T-cell (primary cell): ENCODE measurements around the gene WDR59. TPM values are rescaled to one million over a fixed set of nuclear protein-coding genes. Genes with fewer than 3 reads are reported as not detected.
"Not testable (repeated sequence)": the region's sequence is repeated elsewhere in the genome, so short reads cannot be mapped to it uniquely, and the experiment has no call there.

Source experiments
- ATAC-seq, 4 experiments: fragments of 200-7000 bp in 3 of 4; fragments of 150-1000 bp in 1 of 4; cut with Tn5 transposase; replicated peaks in 1 of 4; 1 replicate in 3 of 4; 2 replicates in 1 of 4; pipeline ENCODE4 v1.10.0; 2021; ENCODE audit warnings: moderate library complexity in 3 of 4, mild to moderate bottlenecking in 2 of 4, moderate number of reproducible peaks in 1 of 4
- CTCF ChIA-PET, 2 donors: fragments of 300-600 bp; sonication (Branson Sonifier 250); formaldehyde crosslinking; loops; one replicate each; lab custom pipeline; 2022; ENCODE audit warnings: antibody characterized with exemption in 2 of 2; lab: Charles Lee
- POLR2A ChIA-PET, 2 donors: fragments of 300-600 bp; sonication (Branson Sonifier 250); formaldehyde crosslinking; loops; one replicate each; lab custom pipeline; 2022; ENCODE audit warnings: antibody characterized with exemption in 2 of 2; lab: Charles Lee
- DNase-seq, 35 experiments: peaks; one replicate each; pipeline versions ENCODE4 v3.0.0 to v3.0.0-alpha.2; 2013 to 2023
- H3K27ac ChIP-seq: one replicate; pipeline ENCODE4 v1.5.1; 2013; ENCODE audit warnings: low read length
- H3K27me3 ChIP-seq, 2 experiments: replicated peaks in 1 of 2; 1 replicate in 1 of 2; 2 replicates in 1 of 2; pipeline versions ENCODE4 v1.6.1 to v1.7.0; 2013; ENCODE audit warnings: low read length in 1 of 2, mixed read lengths in 1 of 2; ENCODE audit not compliant: control insufficient read depth in 2 of 2, insufficient read depth in 2 of 2; ENCODE audit errors: extremely low read depth in 1 of 2
- H3K36me3 ChIP-seq, 2 donors: 1 replicate in 1 of 2; 2 replicates in 1 of 2; pipeline versions ENCODE4 v1.6.1 to v1.7.0; 2013; ENCODE audit warnings: low read length in 1 of 2; ENCODE audit not compliant: control insufficient read depth in 2 of 2, insufficient read depth in 1 of 2; ENCODE audit errors: extremely low read depth in 1 of 2
- H3K4me1 ChIP-seq, 2 experiments: 1 replicate in 1 of 2; 2 replicates in 1 of 2; pipeline versions ENCODE4 v1.6.1 to v1.7.0; 2013; ENCODE audit warnings: low read length in 2 of 2, mixed read lengths in 1 of 2; ENCODE audit not compliant: insufficient read depth in 2 of 2, control insufficient read depth in 1 of 2; ENCODE audit errors: extremely low read depth in 1 of 2
- H3K4me3 ChIP-seq, 2 donors: 1 replicate in 1 of 2; 2 replicates in 1 of 2; pipeline versions ENCODE4 v1.5.1 to v1.7.0; 2013; ENCODE audit warnings: mild to moderate bottlenecking in 2 of 2, low read length in 1 of 2, moderate library complexity in 1 of 2; ENCODE audit not compliant: control insufficient read depth in 1 of 2; ENCODE audit errors: extremely low read depth in 1 of 2
- H3K9me3 ChIP-seq: 2 replicates; pipeline ENCODE4 v1.7.0; 2013
- H3K27ac Mint-ChIP-seq, 2 donors: one replicate each; pipeline ENCODE4 v1.8.0; 2020 to 2021; ENCODE audit warnings: mild to moderate bottlenecking in 2 of 2, mixed read lengths in 2 of 2
- H3K27me3 Mint-ChIP-seq, 2 donors: one replicate each; pipeline ENCODE4 v1.8.0; 2021 to 2022; ENCODE audit warnings: mixed read lengths in 2 of 2
- H3K36me3 Mint-ChIP-seq: one replicate; pipeline ENCODE4 v1.8.0; 2021; ENCODE audit warnings: mixed read lengths
- H3K4me1 Mint-ChIP-seq, 3 donors: one replicate each; pipeline ENCODE4 v1.8.0; 2020 to 2022; ENCODE audit warnings: mixed read lengths in 3 of 3, mild to moderate bottlenecking in 1 of 3
- H3K4me3 Mint-ChIP-seq, 3 donors: one replicate each; pipeline ENCODE4 v1.8.0; 2020 to 2022; ENCODE audit warnings: mild to moderate bottlenecking in 3 of 3, mixed read lengths in 3 of 3, moderate library complexity in 3 of 3
- H3K9me3 Mint-ChIP-seq, 3 donors: one replicate each; pipeline ENCODE4 v1.8.0; 2020 to 2022; ENCODE audit warnings: mixed read lengths in 3 of 3
- WGBS: methylation state at CpG from one replicate; pipeline ENCODE4 v1.1.5; 2013; ENCODE audit warnings: missing lambda C conversion rate; ENCODE audit not compliant: insufficient coverage; 5-methylcytosine and 5-hydroxymethylcytosine counted together
- total RNA-seq, 35 experiments: library from RNA in 6 of 35; stranded (reverse) in 6 of 35; fragments of 120-200 nt in 1 of 35; gene quantifications; one replicate each; pipeline versions ENCODE4 v1.2.1 to v1.2.4 and lab custom pipeline; 2013 to 2026

Gene WDR59
- total RNA-seq, 5 donors from 2014 or later (not counting 1 experiment from before 2014, with no cell fraction given) = 97.7 to 120 (median 108) TPM

- H3K27ac Mint-ChIP-seq = no peak overlapping the region
- H3K4me3 Mint-ChIP-seq = no peak overlapping the region
- H3K36me3 Mint-ChIP-seq = no peaks in the 10 kb centered on the region
- DNase-seq (no peak), ATAC-seq (no peak)
- H3K4me1 Mint-ChIP-seq = no peaks in the 10 kb centered on the region
- no peaks in the 10 kb centered on the region for H3K27me3 Mint-ChIP-seq
- Histone ChIP-seq H3K27me3 (peaks cover 0 to 2% of the 10 kb centered on the region in 2 experiments), H3K9me3 (no peaks in the 10 kb centered on the region), H3K27ac (no peak overlapping the region), H3K4me1 (no peaks in the 10 kb centered on the region), H3K36me3 (no peaks in the 10 kb centered on the region), H3K4me3 (no peak overlapping the region)
- H3K9me3 Mint-ChIP-seq = no peaks in the 10 kb centered on the region
- POLR2A ChIA-PET = no interaction called here
- CTCF ChIA-PET = interaction anchor here in 1 of 2 donors (0.7 kb wide), 1 partner anchor 10 kb away, joined by 4 read pairs; no protein-coding TSS in a partner anchor
- 60% methylated on average over 2 of the region's 4 CpGs for WGBS
These were observed 132.4 kb downstream of the WDR59 start for GRCh38 chr16:74852500-74852875.

- H3K4me3 ChIP-seq = no peak overlapping the region
- Mint-ChIP-seq H3K27ac (no peak overlapping the region), H3K9me3 (no peaks in the 10 kb centered on the region), H3K4me3 (no peak overlapping the region), H3K4me1 (no peaks in the 10 kb centered on the region), H3K27me3 (no peaks in the 10 kb centered on the region), H3K36me3 (no peaks in the 10 kb centered on the region)
- ATAC-seq (no peak), DNase-seq (no peak)
- H3K9me3 ChIP-seq = no peaks in the 10 kb centered on the region
- no peaks in the 10 kb centered on the region for H3K4me1 ChIP-seq
- no peak overlapping the region for H3K27ac ChIP-seq
- POLR2A ChIA-PET = no interaction called here
- H3K36me3 ChIP-seq = no peaks in the 10 kb centered on the region
- CTCF ChIA-PET = no interaction called here
- 72% methylated on average over 7 of the region's 7 CpGs for WGBS
- H3K27me3 ChIP-seq = peaks cover 0 to 2% of the 10 kb centered on the region in 2 experiments
These were observed 134.9 kb downstream of the WDR59 start for GRCh38 chr16:74850027-74850426.

- no peak for DNase-seq
- H3K4me3 Mint-ChIP-seq = no peak overlapping the region
- H3K4me1 ChIP-seq = no peaks in the 10 kb centered on the region
- H3K4me1 Mint-ChIP-seq = peaks cover 0 to 3% (median 2%) of the 10 kb centered on the region in 3 donors
- H3K27me3 ChIP-seq = peaks cover 0 to 2% of the 10 kb centered on the region in 2 experiments
- H3K9me3 Mint-ChIP-seq = no peaks in the 10 kb centered on the region
- ChIA-PET CTCF (interaction anchor here in 1 of 2 donors (0.5 to 0.7 kb wide), 2 partner anchors 22 to 84 kb away, joined by 3 to 5 read pairs; no protein-coding TSS in a partner anchor), POLR2A (no interaction called here)
- H3K9me3 ChIP-seq = no peaks in the 10 kb centered on the region
- no peaks in the 10 kb centered on the region for H3K27me3 Mint-ChIP-seq
- H3K27ac ChIP-seq = no peak overlapping the region
- H3K36me3 ChIP-seq = no peaks in the 10 kb centered on the region
- no peaks in the 10 kb centered on the region for H3K36me3 Mint-ChIP-seq
- no peak for ATAC-seq
- H3K27ac Mint-ChIP-seq = no peak overlapping the region
- H3K4me3 ChIP-seq = no peak overlapping the region
- WGBS = no CpG with 5 or more reads among the region's 1 CpG
These were observed 137.7 kb downstream of the WDR59 start for GRCh38 chr16:74847202-74847601.

GRCh38 chr16:74846714-74847113, 138.2 kb downstream of the WDR59 start:
- Histone ChIP-seq H3K9me3 (no peaks in the 10 kb centered on the region), H3K4me3 (no peak overlapping the region), H3K27ac (no peak overlapping the region), H3K4me1 (no peaks in the 10 kb centered on the region), H3K36me3 (no peaks in the 10 kb centered on the region), H3K27me3 (peaks cover 0 to 2% of the 10 kb centered on the region in 2 experiments)
- CTCF ChIA-PET = interaction anchor here in 1 of 2 donors (0.5 kb wide), 1 partner anchor 21 kb away, joined by 5 read pairs; no protein-coding TSS in a partner anchor
- no peak overlapping the region for H3K4me3 Mint-ChIP-seq
- 75% methylated on average over 2 of the region's 4 CpGs for WGBS
- H3K27ac Mint-ChIP-seq = no peak overlapping the region
- no peaks in the 10 kb centered on the region for H3K36me3 Mint-ChIP-seq
- POLR2A ChIA-PET = no interaction called here
- DNase-seq (no peak), ATAC-seq (no peak)
- no peaks in the 10 kb centered on the region for H3K27me3 Mint-ChIP-seq
- H3K4me1 Mint-ChIP-seq = peaks cover 0 to 3% (median 2%) of the 10 kb centered on the region in 3 donors
- no peaks in the 10 kb centered on the region for H3K9me3 Mint-ChIP-seq

GRCh38 chr16:74844041-74844980, 140.6 kb downstream of the WDR59 start:
- H3K4me3 Mint-ChIP-seq = no peak overlapping the region
- no peak for ATAC-seq
- WGBS = 76% methylated on average over 6 of the region's 20 CpGs

GRCh38 chr16:74843381-74844035, 141.4 kb downstream of the WDR59 start:
- POLR2A ChIA-PET, H3K36me3 ChIP-seq, DNase-seq, H3K4me1 ChIP-seq, CTCF ChIA-PET, H3K27ac Mint-ChIP-seq, H3K27me3 Mint-ChIP-seq, H3K4me1 Mint-ChIP-seq, H3K27ac ChIP-seq, H3K9me3 ChIP-seq, H3K4me3 ChIP-seq, H3K36me3 Mint-ChIP-seq, H3K9me3 Mint-ChIP-seq, ATAC-seq, H3K4me3 Mint-ChIP-seq, H3K27me3 ChIP-seq: not testable (repeated sequence)
- 100% methylated on average over 1 of the region's 14 CpGs for WGBS

More at GRCh38 chr16:74844041-74844980, 140.6 kb downstream of the WDR59 start:
- DNase-seq = no peak
- Mint-ChIP-seq H3K36me3 (no peaks in the 10 kb centered on the region), H3K27me3 (no peaks in the 10 kb centered on the region), H3K27ac (no peak overlapping the region), H3K4me1 (peaks cover 0 to 3% (median 2%) of the 10 kb centered on the region in 3 donors), H3K9me3 (no peaks in the 10 kb centered on the region)
- Histone ChIP-seq H3K4me3 (no peak overlapping the region), H3K27me3 (no peaks in the 10 kb centered on the region), H3K4me1 (no peaks in the 10 kb centered on the region), H3K9me3 (no peaks in the 10 kb centered on the region), H3K27ac (no peak overlapping the region), H3K36me3 (no peaks in the 10 kb centered on the region)
- ChIA-PET POLR2A (no interaction called here), CTCF (no interaction called here)
